Islet of Langerhans (tissue), 1 donor: ENCODE data around the gene EIF4G3.
"Not testable (repeated sequence)": the region's sequence is repeated elsewhere in the genome, so short reads cannot be mapped to it uniquely, and the experiment has no call there.

ENCODE experiments used
- FAIRE-seq: peaks from one replicate; lab custom pipeline; 2011; peaks lifted over from hg19 to GRCh38; lab: Jason Lieb, UNC

EIF4G3 gene

DNA sequence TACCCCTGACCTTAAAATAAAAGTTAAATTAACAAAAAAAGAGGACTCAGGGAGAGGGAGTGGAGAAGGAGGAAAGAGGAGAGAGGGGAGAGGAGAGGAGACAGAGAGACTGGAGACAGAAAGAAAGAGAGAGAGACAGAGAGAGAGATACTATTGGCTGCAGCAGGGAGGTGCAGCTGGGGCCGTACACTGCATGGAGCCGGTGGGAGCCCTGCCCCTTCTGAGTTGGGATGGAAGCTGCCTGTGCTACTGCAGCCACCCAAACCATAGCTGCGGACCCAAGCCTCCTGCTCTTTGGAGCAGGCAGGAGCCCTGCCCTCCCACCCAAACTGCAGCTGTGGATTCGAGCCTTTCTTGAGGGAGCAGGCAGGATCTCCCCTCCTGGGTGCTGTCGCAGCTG lies 356.9 kb downstream of the EIF4G3 start:
- no peak for FAIRE-seq

DNA sequence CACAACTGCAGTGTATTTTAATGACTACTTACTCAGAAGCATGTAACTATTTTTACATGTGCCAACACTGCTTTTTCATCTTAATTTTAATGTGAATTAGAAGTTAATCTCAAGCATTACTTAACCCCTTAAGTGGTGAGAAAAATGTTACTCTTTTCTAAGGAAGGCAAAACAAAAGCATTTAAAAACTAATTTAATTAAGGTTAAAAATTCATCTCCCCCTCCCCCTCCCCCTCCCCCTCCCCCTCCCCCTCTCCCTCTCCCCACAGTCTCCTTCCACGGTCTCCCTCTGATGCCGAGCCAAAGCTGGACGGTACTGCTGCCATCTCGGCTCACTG lies 362.2 kb downstream of the EIF4G3 start:
- no peak for FAIRE-seq

DNA sequence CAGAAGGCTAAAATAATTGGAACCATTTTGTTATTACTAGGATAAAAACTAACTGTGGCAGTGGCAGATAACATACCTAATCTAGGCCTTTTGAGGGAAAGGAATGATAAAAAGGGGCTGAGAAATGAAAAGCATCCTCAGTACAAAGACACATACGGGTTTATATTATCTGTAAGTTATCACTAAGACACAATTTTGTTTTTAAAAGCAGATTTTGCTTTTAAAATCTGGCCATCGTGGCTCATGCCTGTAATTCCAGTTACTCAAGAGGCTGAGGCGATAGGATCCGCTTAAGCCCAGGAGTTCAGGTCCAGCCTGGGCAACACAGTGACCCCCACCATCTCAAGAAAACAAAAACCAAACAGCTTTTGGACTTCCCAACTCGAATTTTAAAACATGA lies 364.8 kb downstream of the EIF4G3 start:
- FAIRE-seq: no peak

DNA sequence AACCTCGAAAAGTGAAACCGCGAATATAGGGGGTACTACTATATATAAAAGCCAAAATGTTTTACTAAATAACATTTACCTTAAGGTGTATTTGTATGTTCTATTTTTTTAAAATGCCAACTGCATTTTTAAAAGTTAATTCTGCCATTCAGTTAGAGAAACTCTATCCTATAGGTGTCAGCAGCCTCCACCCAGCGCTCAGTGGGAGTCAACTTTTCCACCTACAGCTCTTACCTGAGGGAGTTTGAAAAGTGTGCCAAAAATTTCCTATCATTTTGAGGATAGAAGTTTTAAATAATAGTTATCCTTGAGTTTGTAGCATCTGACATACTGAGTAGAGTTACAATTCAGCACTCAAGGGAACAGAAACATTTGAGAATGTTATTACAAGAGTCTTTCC lies 383.5 kb downstream of the EIF4G3 start:
- FAIRE-seq: no peak

DNA sequence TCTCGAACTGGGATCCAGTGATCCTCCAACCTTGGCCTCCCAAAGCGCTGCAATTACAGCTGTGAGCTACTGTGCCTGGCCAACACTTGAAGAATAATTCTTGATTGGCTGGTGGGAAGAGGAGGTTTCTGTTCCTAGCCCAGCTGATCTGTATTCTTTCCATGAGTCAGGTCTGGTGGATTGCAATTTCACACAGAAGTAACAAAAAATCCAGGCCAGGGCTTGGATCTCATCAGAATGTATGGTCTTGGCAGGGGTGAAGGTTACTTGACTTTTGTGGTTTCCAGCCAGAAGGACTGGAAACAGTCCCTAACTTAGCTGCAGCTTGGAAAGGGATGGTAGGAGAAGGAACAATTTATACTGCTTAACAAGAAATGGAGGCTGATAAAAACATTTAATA lies 384.5 kb downstream of the EIF4G3 start:
- FAIRE-seq: no peak

DNA sequence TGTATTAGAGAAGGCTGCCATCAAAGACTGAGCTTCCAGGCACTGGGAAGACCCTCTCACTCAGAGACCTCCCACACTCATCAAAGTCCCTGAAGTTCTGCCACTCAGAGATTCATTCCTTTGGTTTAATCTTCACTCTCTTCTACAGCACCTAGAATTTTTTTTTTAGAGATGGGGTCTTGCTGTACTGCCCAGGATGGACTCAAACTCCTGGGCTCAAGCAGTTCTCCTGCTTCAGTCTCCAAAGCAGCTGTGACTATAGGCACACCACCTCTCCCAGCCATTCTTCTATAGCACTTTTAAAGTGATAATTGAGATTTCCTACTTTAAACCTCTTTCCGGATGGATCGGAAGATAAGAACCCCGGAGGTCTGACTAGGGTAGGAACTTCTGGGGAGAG lies 385.9 kb downstream of the EIF4G3 start:
- no peak for FAIRE-seq

DNA sequence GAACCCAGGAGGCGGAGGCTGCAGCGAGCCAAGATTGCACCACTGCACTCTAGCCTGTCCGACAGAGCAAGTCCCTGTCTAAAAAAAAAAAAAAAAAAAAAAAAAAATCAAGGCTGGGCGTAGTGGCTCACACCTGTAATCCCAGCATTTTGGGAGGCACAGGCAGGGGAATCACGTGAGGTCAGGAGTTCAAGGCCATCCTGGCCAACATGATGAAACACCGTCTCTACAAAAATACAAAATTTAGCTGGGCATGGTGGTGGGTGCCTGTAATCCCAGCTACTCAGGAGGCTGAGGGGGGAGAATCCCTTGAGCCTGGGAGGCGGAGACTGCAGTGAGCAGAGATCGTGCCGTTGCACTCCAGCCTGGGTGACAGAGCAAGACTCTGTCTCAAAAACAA lies 387.1 kb downstream of the EIF4G3 start:
- FAIRE-seq: not testable (repeated sequence)

DNA sequence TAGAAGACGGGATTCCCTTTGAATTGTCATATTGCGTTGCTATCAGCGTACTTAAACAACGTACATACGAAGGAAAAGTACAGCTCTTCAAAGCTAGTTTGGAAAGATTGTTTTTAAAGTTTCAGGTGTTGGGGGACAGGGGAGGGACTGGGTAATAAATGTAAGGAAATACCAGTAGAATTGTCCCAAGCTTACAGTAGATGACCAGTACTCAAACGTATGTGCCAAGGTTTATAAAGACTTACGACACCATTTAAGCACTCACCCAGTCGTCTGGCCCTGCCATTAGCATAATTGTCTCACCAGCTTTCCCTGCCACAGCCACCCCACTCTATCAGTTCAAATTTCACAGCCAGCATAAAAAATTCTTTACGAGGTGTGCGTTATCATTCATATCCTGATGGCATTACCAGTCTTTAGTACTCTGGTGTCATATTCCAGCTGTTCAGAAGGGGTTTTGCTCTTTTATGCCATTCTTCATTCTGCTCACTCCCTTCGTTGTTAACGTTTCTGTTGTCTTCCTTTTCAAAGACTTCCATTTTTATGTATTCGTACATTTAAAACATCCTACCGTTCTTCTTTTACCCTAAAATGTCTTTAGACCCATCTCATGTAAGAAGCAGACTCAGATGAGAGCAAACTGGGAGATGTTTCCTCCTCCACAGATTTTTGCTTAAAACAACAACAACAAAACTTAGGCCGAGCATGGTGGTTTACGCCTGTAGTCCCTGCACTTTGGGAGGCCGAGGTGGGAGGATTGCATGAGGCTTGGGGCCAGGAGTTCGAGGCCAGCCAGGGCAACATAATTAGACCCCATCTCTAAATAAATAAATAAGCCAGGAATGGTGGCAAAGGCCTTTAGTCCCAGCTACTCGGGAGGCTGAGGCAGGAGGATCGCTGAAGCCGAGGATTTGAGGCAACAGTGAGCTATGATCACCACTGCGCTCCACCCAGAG lies 388.6 kb downstream of the EIF4G3 start:
- FAIRE-seq: no peak

DNA sequence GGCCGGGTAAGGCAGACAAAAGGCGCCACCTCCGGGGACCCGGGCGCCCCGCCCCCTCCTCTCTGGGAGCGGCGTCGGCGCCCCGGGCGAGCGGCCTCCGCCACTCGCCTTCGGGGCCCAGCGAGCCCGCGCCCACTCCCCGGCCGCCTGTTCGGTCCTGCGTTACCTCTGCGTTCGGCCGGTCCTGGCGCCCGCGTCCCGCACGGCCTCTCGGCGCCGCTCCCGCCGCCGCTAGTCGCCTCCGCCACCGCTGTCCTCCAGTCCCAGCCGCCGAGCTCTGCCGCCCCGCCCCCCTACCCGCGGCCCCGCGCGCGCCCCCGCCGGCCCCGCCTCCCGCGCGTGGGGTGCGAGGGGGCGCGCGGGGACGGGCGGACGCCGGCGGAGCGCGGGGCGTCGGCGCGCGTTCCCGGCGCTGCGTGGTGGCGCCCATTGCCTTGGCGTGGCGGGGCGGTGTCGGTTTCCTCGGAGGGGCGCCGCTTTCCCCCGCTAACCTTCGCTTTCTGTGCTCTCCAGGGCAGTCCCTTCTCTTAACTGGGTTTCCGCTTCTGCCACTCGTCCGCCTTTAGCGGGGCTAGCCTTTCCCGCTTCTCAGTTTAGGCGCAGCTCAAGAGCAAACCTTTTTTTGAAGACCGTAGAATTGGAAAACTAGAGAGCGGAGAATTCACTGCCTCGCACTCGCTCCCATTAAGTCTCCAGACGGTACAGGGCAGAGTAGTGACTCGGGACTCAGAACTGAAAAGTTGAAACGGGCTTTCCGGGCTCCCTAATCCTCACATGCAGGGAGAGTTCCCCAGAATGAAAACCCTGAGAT lies 389.5 kb downstream of the EIF4G3 start, which contains the start of gene HP1BP3:
TSS of gene HP1BP3 (minus strand) at position 279 of the 811 bp plus-strand sequence. CDS start 6,867 bp downstream, outside the sequence.
- no peak for FAIRE-seq

DNA sequence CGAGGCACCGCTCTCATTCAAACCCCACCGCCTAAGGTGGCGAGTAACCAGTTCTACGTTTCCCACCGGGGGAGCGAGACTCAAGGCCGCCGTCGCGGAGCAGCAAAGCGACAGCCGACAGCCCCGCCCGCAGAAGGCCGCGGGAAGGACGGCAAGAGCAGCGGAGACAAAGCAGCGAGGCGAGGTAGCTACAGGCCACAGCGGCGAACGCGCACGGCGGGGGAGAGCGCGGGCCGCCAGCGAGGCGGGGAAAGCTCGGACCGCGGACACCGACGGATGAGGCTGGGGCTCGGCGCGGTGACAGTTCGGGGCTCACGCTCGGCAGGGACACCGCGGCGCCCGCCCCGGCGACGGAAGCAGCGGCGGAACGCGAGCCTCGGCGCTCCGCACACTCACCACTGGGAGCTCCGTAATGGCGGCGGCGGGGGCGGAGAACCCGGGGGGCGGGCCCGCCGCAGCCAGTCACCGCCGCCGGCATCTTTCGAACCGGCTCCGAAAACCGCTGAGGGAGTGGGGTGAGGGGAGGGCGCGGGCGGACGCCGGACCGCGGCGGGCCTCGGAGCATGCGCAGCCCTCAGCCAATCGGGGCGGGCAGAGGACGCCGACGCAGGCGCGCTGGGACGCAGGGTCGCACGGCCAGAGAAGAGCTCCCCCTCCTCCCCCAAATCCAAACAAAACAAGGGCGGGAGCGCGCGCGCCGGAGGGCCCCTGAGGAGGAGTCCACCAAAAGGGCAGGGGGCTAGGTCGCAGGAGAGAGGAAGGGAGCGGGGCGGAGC lies 390.3 kb downstream of the EIF4G3 start:
- no peak for FAIRE-seq

DNA sequence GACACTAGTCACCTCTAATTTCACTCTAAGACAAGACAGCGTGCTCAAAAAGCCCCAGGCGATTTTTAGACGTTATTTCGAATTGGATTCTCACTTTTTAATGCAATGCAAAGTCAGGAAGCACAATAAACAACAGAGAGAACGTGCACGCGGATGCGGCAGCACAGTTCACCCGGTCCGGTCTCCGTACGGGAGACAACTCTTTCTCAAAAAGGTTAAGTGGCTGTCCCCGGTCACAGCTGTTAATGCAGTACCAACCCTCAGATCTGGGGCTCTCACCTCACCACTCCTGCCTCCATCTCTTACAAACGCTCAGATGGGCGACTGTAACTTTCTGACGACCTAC lies 390.8 kb downstream of the EIF4G3 start:
- no peak for FAIRE-seq

DNA sequence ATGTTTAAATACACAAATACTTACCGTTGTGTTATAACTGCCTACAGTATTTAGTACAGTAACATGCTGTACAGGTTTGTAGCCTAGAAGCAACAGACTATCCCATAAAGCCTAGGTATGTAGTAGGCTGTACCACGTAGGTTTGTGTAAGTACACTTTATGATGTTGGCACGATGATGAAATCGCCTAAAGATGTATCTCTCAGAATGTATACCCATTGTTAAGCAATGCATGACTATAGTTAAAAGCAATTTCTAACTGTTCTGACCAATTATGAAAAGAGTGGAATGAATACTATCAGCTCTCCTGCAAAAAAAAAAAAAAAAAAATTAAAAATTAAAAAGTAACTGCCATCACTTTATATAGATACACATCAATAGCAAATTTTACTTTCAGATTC lies 401.0 kb downstream of the EIF4G3 start:
- FAIRE-seq: no peak

DNA sequence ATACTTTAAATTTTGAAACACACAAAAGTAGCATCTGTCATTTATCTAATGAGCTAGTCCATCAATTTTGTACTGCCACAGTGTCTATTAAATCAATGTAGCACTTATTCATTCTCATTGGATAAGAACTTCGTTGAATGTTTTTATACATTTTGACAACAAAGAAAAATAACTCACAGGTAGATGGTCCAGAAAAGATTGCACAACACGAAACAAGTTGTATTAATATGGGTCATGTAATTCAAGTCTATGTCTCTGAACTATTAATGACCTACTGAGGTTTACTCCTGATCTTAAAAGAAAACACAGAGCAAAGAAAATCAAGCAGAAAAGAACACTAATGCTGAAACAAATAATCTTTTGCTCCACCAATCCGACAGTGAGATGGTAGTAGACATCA lies 404.9 kb downstream of the EIF4G3 start:
- no peak for FAIRE-seq

DNA sequence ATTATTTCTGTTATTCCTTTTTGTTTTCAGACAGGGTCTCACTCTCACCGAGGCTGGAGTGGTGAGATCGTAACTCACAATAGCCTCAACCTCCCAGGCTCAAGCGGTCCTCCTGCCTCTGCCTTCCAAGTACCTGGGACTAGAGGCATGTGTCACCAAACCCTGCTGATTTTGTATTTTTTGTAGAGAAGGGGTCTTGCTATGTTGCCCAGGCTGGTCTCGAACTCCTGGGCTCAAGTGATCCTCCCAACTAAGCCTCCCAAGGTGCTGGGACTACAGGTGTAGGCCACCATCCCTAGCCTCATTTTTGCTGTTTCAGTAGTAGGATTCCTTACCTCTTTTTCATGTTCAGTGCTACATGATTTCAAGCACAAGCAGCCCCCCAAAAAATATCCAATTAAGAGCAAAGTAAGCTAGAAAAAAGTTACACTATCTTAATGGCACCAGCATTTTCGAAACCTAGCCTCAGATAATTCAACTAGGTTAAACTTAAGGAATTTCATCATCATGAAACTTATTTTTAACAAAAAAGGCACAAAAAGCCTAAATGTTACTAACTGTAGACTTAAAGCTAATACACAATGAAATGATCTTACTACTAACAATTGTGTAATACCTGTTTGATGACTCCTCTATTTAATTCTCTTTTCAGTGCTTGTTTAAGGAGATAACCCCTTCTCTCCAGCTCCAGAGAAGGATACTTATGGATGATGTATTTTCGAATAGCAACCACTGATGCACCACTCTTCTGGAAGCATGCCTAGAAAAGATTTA lies 406.2 kb downstream of the EIF4G3 start:
- FAIRE-seq: no peak

DNA sequence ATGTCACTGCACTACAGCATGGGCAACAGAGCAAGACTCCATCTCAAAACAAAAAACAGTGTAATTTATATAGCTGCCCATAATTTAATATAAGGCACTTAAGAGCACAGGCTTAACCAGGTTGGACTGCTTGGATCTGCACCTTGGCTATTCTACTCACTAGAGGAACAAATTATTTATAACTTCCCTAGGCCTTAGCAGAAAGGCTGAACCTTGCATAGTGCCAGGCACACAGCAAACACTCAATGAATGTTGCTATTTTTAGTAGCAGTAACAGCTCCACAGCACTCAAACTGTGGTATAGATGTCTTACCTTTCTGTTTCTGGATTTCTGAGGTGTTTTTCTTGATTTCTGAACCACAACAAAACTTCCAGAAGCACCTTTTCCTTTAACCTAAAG lies 409.4 kb downstream of the EIF4G3 start:
- FAIRE-seq: no peak

DNA sequence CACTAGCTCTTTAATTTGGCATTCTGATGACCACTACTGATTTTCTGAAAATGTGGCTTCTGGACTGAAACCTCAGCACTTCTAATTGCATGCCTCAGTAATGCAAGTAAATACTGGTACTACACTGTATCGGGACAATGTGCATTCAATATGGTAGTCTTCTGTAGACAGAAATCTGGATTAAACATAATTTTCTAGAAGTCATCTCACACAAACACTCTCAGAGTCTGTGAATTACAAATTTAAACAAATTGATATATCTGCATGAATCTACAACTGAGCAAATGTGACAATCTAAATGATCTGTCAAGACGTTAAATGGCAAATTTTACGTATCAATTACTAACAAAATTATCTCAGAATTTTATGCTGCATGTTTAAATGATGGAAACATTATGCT lies 413.3 kb downstream of the EIF4G3 start:
- no peak for FAIRE-seq

DNA sequence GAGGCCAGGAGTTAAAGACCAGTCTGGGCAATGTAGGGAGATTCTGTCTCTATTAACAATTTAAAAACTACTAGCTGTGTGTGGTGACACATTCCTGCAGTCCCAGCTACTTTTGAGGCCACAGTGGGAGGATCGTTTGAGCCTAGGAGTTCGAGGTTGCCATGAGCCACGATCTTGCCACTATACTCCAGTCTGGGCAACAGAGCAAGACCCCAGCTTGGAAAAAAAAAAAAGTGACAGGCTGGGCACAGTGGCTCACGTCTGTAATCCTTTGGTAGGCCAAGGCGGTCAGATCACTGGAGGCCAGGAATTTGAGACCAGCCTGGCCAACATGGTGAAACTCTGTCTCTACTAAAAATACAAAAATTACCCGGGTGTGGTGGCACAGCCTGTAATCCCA lies 416.4 kb downstream of the EIF4G3 start:
- FAIRE-seq: no peak
